Measurements from ENCODE around the gene GNG12.

- TF ChIP-seq TAF1 (IDR thresholded peaks at IDR 0.05; ENCODE audit: borderline replicate concordance, low read depth, low read length): no peak
- no peak for TF ChIP-seq POLR2AphosphoS5 (IDR thresholded peaks at IDR 0.05; ENCODE audit: low read depth, low read length)
- TF ChIP-seq POLR2A (IDR thresholded peaks at IDR 0.05; ENCODE audit: low read depth, low read length): no peak
Observed at GRCh38 chr1:67733681-67734322, 99.5 kb downstream of the GNG12 start.
